Measurements from ENCODE around the gene PINLYP.

GRCh38 chr19:43586346-43586745, 10.7 kb downstream of the PINLYP start:
- TF ChIP-seq POLR2A (IDR thresholded peaks at IDR 0.05), result no peak
- TF ChIP-seq CTCF (IDR thresholded peaks at IDR 0.05), result no peak
